ENCODE data around the gene CDK11A. TPM values are rescaled to one million over a fixed set of nuclear protein-coding genes. Genes with fewer than 3 reads are reported as not detected.

The CDK11A gene
- total and polyA plus RNA-seq, 2 of the 8 experiments (the other 6 are each of a cell fraction or from before 2014, with no cell fraction given) = 15.0 to 45.6 TPM

GRCh38 chr1:1687846-1688245 lies 36.3 kb downstream of the CDK11A start:
- no peak for FAIRE-seq
- Histone ChIP-seq H4K91ac (replicated peaks; ENCODE audit: insufficient read length, low read length) (no peak overlapping the region), H2BK20ac (ENCODE audit: low read length) (no peak overlapping the region), H2BK15ac (ENCODE audit: low read length) (no peak overlapping the region), H4K5ac (ENCODE audit: insufficient read length, low read depth, low read length) (no peak overlapping the region), H3K23ac (ENCODE audit: insufficient read length) (no peak overlapping the region), H3K9ac (replicated peaks in 1 of 4; ENCODE audit: extremely low read depth in 1 of 4, low read depth in 3 of 4, low read length in 3 of 4) (no peak overlapping the region), H2BK5ac (ENCODE audit: low read depth, low read length) (no peak overlapping the region), H3K4me1 (replicated peaks in 1 of 4; ENCODE audit: control insufficient read depth in 3 of 4, insufficient read depth in 4 of 4, low read length in 3 of 4) (peaks cover 0 to 11% (median 9%) of the 10 kb centered on the region in 4 experiments; a peak in 6 of 7 replicates), H3K4me3 (ENCODE audit: extremely low read depth in 1 of 4, insufficient read depth in 2 of 4, low read depth in 3 of 4, low read length in 4 of 4) (no peak overlapping the region), H2AFZ (ENCODE audit: low read length) (no peak overlapping the region), H3K36me3 (ENCODE audit: control insufficient read depth in 2 of 4, insufficient read depth in 4 of 4, low read length in 3 of 4) (peaks cover 0 to 2% (median 0%) of the 10 kb centered on the region in 4 experiments; a peak in 1 of 8 replicates), H3K14ac (ENCODE audit: insufficient read length) (no peak overlapping the region), H3K79me2 (ENCODE audit: control insufficient read depth in 1 of 2, insufficient read depth in 2 of 2, low read length in 2 of 2) (peaks cover 0 to 40% of the 10 kb centered on the region in 2 experiments; a peak in 2 of 4 replicates), H3K4ac (replicated peaks; ENCODE audit: insufficient read length, low read depth, low read length) (no peak overlapping the region), H3K23me2 (ENCODE audit: low read depth, low read length) (no peaks in the 10 kb centered on the region), H3K27me3 (replicated peaks in 1 of 4; ENCODE audit: control insufficient read depth in 3 of 4, extremely low read depth in 1 of 4, insufficient read depth in 3 of 4, low read length in 3 of 4) (no peaks in the 10 kb centered on the region), H4K20me1 (replicated peaks in 1 of 2; ENCODE audit: control insufficient read depth in 1 of 2, insufficient read depth in 2 of 2, low read length in 2 of 2) (peaks cover 0 to 6% of the 10 kb centered on the region in 2 experiments), H3K27ac (ENCODE audit: low read depth, low read length) (no peak overlapping the region), H4K8ac (ENCODE audit: extremely low read depth, insufficient read depth, low read length) (no peak overlapping the region), H3K4me2 (ENCODE audit: insufficient read depth in 1 of 2, low read depth in 2 of 2, low read length in 2 of 2) (no peak overlapping the region), H2BK12ac (ENCODE audit: low read depth, low read length) (0 out of 2 replicates have a peak overlapping the region, but pooled peaks have one; percentile 7), H3K56ac (replicated peaks; ENCODE audit: insufficient read length, low read depth, low read length) (no peak overlapping the region), H3K79me1 (ENCODE audit: low read depth, low read length) (peaks cover 5% of the 10 kb centered on the region; the same call in 1 of the 2 replicates), H3K18ac (ENCODE audit: extremely low read depth, low read length) (no peak overlapping the region), H2BK120ac (replicated peaks; ENCODE audit: low read depth, low read length) (no peak overlapping the region), H2AK5ac (ENCODE audit: low read depth, low read length) (no peak overlapping the region), H3K9me3 (ENCODE audit: insufficient read depth in 2 of 2, low read depth in 1 of 2, low read length in 1 of 2) (no peaks in the 10 kb centered on the region)
- TF ChIP-seq JUND (IDR thresholded peaks at IDR 0.05; ENCODE audit: low read length) = no peak
- TF ChIP-seq POLR2AphosphoS5 (IDR thresholded peaks at IDR 0.05; ENCODE audit: low read depth, low read length) = no peak
- no peak for TF ChIP-seq PHF8 (conservative IDR thresholded peaks at IDR 0.05; ENCODE audit: low read depth, low read length)
- TF ChIP-seq SP4 (IDR thresholded peaks at IDR 0.05; ENCODE audit: low read length) = no peak
- no peak for TF ChIP-seq KDM5A (IDR thresholded peaks at IDR 0.05; ENCODE audit: low read length)
- TF ChIP-seq KDM1A (IDR thresholded peaks at IDR 0.05; ENCODE audit: borderline replicate concordance, low read length) = no peak
- TF ChIP-seq POU5F1 (IDR thresholded peaks at IDR 0.05; ENCODE audit: low read depth, low read length) = no peak
- no peak for TF ChIP-seq TEAD4 (IDR thresholded peaks at IDR 0.05; ENCODE audit: low read depth, low read length)
- no peak for TF ChIP-seq JUN (IDR thresholded peaks at IDR 0.05; ENCODE audit: low read depth, low read length)
- no peak for TF ChIP-seq POLR2A (IDR thresholded peaks at IDR 0.05; ENCODE audit: control extremely low read depth in 1 of 2, low read depth in 2 of 2, low read length in 2 of 2)
- no peak for TF ChIP-seq CTCF (IDR thresholded peaks at IDR 0.05; ENCODE audit: control extremely low read depth in 1 of 3, insufficient read depth in 1 of 3, low read depth in 1 of 3, low read length in 3 of 3)
- 94% methylated on average over 9 of the region's 9 CpGs; no CpG with 5 or more reads in 1 of the 2 experiments for WGBS, 2 experiments (ENCODE audit: extremely low coverage in 1 of 2, insufficient coverage in 1 of 2, insufficient read length in 1 of 2, insufficient replicate concordance in 2 of 2, low coverage in 1 of 2, low lambda C conversion rate in 2 of 2, missing lambda C conversion rate in 1 of 2)
- CTCF ChIA-PET (ENCODE audit: partially characterized antibody) = no interaction called here
- POLR2A ChIA-PET (ENCODE audit: partially characterized antibody) = interaction anchor here (0.7 kb wide), 1 partner anchor 45 kb away, joined by 3 read pairs; no protein-coding TSS in a partner anchor
- no peak for DNase-seq (ENCODE audit: low read depth in 1 of 2, low spot score in 2 of 2)
